NK-92 treated with Interleukin-12 subunit alpha and Interleukin-12 subunit beta, amount 100 ng/mL, for 24 hours (cell line): ENCODE results near the gene ADAP1.
"Not testable (repeated sequence)": the region's sequence is repeated elsewhere in the genome, so short reads cannot be mapped to it uniquely, and the experiment has no call there.

Source experiments
- DNase-seq: peaks from one replicate; lab custom pipeline; 2025; lab: John Stamatoyannopoulos, UW

The ADAP1 gene

DNA sequence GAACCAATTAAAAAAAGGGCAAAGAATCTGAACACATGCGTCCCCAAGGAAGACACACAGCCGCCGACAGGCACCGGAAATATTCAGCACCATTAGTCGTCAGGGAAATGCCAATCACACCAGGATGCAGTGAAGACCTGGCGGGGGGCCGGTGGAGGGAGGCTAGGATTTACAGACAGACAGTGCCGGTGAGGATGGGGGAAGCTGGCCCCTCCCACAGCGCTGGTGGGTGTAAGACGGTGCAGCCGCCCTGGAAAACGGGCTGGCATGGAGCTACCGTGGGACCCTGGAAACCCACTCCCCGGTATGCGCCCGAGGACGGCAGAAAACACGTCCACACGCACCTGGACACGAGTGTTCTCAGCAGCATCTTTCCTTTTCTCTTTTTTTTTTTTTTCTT lies 4.8 kb upstream of the ADAP1 start:
- DNase-seq = no peak

DNA sequence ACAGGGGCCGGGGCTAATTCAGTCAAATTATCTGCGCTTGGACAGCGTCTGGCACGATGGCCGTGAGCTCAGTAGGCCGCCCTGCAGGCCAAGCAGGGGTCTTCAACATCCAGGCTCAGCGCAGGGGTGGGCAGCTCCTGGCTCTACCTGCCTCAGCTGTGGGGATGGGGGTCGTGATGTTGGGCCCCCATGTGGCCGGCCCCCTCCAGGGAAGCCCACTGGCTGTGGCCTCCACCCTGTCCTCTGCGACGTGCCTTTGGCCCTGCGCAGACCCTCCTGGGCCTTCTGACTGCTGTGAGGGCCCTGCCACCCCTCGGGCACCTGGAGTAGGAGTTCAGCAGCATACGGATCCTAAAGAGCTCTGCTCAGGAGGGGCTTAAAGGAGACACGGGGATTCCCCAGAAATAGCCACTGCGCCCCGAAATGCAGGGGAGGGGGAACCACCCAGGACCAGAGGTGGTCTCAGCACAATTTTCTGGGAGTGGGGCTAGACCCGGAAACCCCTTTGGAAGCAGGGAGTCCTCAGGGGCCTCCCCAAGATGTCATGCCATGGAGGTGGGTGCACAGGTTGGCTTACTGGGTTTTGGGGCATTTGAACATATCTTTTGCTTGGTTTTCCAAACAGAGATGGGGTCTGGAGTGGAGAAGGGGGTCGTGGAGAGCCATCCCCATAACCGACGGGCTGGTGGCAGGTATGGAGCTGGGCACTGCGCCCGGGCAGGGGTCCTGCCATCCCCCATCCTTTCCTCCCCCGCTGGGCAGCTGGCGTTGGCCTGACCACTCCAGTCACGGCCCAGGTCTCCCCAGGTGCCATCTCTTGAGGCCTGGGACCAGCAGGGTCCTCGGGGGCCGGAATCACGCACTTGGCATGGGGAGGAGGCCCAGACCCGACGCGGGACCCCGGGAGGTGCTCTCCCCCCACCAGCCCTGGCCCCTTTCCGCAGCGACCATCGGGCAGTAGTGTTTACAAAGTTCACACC lies 4.0 kb upstream of the ADAP1 start:
- no peak for DNase-seq

DNA sequence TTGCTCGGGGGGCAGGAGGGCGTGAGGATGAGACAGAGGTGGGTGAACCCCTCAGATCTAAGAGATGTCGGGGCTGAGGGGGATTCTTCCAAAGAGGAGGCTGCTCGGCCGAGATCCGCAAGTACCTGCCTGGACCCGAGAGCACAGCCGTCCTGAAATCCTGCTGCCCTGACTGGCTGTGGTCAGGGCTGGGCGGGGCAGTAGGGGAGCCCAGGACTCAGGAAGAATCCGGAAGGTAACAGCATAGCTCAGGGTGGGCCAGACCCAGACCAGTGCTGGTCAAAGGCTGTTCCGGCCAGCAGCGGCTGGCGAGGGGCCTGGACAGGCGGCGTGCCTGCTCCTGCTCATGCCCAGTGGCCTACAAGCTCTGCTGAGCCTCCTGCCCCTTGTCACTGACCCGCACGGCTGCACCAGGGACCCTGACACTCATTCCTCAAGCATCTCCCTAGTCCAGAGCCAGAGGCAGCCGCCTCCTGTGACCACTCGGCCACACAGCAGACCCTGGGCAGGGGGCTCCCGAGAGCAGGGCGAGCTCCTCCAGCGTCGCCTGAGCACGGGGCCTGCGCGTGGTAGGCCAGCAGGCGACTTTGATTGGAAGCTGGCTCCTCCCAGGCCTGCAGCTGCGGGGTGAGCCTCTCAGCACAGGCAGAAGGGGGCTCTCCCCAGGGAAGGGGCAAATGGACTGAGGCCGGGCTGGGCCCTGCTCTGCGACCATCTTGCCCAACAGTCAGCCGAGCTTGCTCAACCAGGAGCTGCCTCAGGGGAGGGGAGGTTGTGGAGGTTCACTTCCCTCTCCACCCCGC lies 3.1 kb upstream of the ADAP1 start:
- DNase-seq = no peak

- DNase-seq = no peak
Measured at GRCh38 chr7:956031-956430, 1.6 kb upstream of the ADAP1 start.

DNA sequence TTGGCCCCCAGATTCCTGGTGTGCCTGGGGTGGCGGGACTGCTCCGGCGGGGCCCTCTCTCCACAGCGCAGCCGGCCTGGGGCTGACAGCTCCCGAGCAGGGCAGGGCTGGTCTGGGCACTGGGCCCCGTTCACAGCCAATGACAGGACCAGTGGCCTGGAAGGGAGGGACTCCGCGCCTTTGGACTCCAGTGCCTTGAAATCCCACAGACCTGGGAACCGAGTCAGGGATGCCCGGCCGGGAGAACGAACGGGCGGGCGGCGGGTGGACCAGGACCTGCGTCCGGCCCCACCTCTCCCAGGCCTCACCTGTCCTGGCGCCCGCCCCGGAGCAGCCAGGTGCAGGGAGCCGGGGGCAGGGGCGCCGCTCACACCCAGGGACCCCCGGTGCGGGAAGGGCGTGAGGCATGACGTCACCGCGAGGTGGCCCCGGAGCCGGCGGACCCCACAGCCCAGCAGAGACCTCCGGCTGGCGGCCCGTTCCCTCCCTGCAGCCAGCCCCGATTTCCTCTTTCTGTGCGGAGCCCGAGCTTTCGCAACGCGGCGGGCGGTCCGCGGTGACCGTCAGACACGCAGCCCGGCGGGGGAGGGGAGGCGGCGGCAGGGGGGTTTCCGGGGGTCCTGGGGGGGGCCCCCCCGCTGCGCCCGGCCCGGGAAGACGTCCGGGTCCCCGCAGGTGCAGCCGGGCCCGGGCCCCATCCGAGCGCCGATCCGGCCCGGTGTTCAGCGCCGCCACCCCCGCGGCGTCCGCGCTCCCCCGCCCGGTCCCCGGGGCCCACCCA lies 743 bp downstream of the ADAP1 start:
- peak; percentile 46 for DNase-seq

GRCh38 chr7:952548-953441 lies 1.7 kb downstream of the ADAP1 start:
- no peak for DNase-seq

DNA sequence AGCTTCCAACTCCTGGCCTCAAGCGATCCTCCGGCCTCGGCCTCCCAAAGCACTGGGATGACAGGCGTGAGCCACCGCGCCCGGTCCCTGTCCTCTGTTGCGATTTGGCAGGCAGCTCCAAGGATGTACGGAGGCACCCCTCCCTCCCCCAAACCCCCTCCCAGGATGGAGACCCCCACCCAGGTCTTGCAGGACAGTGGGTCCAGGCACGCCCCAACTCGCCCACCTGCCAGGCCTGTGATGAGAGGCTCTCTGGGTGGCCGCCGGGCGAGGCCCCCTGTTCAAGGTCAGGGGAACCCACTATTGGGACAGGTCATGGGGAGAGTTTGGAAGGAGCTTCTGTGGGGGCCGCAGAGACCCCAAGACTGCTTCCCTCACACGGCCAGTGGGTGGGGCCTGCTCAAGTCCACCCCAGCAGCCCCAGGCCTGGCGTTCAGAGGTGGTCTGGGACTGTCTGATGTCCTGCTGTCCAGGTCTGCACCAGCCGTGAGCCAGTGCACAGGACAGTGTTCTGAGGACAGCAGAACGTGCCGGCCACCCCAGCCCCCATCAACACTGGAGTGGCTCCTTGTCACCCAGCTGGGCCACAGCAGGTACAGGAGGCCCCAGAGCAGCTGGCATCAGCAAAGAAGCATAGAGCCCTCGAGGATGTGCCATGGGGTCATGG lies 2.5 kb downstream of the ADAP1 start:
- no peak for DNase-seq

DNA sequence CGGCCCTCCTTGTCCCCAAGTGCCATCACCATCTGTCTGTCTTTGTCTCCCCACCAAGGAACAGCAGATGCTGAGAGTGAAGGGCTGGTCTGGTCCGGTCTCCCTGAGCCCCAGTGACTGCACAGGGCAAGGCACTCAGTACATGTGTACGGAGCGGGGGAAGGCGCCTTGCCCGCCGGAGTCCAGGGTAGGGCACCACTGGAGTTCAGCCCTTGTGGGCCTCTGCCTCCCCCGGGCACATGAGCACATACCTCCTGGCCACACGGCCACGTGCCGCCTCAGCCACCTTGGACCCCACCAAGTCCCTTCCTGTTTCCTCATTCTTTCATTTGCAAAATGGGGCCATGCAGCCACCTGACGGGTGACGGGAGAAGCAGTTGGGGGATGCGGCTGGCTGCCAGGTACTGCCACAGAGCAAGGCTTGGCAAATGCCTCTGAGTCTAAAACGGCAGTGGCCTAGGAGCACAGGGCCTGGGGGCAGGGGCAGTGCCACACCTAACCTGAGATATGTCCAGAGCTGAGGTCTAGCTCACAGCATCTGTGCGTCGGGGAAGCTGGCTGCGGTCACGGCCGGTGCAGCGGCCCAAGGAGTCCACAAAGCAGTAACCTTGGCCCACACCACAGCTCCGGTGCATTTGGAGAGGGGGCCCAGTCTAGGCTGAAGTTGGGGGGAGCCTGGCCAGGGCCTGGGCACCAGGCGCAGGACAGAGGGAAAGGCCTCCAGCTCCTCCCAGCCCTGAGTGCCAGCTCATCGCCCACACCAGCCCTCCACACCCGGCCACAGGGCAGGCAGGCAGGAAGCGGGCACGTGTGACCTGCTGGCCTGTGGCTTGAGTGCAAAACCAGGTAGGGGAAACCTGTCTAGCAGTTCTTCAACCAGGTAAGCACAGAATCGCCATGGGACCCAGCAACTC lies 5.2 kb downstream of the ADAP1 start:
- no peak for DNase-seq

- DNase-seq = no peak
Measured at GRCh38 chr7:947391-948210, 6.9 kb downstream of the ADAP1 start.

- no peak for DNase-seq
Measured at GRCh38 chr7:946256-946996, 8.1 kb downstream of the ADAP1 start.

DNA sequence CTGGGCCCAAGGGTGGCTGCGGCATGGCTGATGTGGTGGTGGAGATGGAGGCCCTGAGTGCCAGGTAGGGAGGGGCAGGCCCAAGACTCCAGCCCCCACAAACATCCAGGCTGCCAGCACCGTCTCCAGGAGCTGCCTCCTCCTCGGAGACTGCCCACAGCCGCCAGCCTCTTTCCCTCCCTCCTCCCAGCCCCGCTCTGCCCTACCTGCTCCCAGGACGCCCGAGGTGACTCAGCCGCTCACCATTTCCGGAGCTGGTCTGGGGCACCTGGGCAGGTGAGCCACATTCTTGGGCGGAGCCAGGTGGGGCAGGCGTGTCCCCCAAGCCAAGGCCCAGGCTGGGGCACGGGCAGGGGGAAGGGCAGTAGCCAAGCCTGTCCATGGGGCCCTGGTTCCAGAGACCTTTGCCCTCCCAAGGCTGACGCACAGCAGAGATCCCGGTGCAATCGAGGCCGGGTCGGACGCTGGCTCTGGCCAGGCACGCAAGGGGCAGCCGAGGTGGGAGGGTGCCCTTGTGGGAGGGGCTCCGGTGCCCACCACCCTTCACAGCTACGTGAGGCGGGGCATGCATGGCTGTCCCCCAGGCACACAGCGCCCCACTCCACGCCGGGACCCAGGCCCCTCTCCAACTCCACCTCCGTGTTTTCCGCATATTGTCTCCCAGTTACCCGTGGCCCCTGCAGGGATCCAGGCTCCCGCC lies 8.8 kb downstream of the ADAP1 start:
- no peak for DNase-seq

DNA sequence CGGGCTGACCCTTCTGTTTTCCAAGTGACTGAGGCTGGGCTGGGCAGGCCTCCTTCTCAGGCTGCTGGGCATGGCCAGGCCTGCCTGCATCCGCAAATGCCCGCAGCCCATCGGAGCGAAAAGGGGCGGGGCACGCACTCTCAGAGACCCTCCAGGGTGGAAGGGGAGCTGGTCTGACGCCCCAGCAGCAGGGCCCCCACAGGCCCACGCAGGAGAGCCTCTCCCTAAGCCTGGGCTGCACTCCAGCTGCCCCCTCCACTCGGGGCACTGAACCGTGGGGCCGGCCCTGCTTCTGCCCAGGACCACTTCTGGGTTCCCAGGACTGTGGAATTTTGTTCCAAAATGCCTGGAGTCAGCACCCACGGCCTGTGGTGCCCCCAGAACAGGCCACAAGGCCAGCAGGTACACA lies 9.3 kb downstream of the ADAP1 start:
- DNase-seq = no peak

DNA sequence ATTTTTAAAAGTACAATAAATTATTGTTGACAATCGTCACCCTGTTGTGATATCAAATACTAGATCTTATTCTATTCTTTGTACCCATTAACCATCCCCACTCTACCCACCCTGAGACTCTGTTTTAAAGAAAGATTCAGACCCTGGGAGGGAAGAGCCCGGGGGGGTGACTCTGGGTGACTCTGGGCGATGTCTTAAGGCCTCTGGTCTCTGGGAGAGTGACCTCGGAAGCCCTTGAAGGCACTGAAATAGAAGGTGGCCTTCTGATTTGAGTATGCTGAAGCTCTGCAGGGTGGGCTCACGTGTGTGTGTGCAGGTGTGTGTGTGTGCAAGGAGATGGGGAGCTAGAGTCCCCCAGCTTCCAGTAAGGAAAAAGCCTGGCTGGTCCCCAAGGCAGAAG lies 9.7 kb downstream of the ADAP1 start:
- DNase-seq = no peak

DNA sequence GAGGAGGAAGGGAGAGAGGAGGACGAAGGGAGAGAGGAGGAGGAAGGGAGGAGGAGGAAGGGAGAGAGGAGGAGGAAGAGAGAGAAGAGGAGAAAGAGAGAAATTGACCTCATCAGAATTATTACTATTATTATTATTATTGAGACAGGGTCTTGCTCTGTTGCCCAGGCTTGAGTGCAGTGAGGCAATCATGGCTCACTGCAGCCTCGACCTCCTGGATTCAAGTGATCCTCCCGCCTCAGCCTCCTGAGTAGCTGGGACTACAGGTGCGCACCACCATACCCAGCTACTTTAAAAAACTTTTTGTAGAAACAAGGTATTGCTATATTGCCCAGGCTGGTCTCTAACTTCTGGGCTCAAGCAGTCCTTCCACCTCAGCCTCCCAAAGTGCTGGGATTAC lies 10.7 kb downstream of the ADAP1 start:
- not testable (repeated sequence) for DNase-seq

GRCh38 chr7:940599-941408 lies 13.7 kb downstream of the ADAP1 start:
- no peak for DNase-seq

DNA sequence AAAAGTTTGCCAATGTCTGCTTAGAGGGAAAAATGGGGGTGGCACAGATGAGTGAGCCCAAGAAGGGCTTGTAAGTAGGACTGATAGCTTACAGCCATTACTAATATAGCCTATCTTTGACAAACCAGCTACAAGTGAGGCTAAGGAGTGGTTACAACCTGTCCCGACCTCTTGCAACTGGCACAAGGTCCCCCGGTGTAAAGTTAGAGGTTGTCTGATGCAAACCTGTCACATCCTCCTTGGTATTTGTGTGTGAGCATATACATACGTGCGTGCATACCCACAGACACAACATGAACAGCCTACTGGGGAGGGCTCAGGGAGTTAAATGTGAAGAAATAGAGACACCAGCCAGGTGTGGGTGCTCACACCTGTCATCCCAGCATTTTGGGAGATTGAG lies 14.6 kb downstream of the ADAP1 start:
- no peak for DNase-seq
